MG63 (cell line): ENCODE data around the gene FXN. TPM values are rescaled to one million over a fixed set of nuclear protein-coding genes. Genes with fewer than 3 reads are reported as not detected.

Source experiments
- DNase-seq: peaks from one replicate; pipeline ENCODE4 v3.0.0-alpha.2; 2020
- H3K27me3 ChIP-seq: fragments of 250-450 bp; sonication (Bioruptor Pico); 2 replicates; pipeline ENCODE4 v1.5.1; 2020; ENCODE audit warnings: mild to moderate bottlenecking, moderate library complexity
- H3K36me3 ChIP-seq: fragments of 250-450 bp; sonication (Bioruptor Pico); 2 replicates; pipeline ENCODE4 v1.5.1; 2020; ENCODE audit warnings: mild to moderate bottlenecking, moderate library complexity
- H3K4me3 ChIP-seq: fragments of 250-450 bp; sonication (Bioruptor Pico); 2 replicates; pipeline ENCODE4 v1.5.1; 2020; ENCODE audit warnings: mild to moderate bottlenecking, moderate library complexity
- H3K9me3 ChIP-seq: fragments of 250-450 bp; sonication (Bioruptor Pico); 2 replicates; pipeline ENCODE4 v1.5.1; 2020; ENCODE audit warnings: mild to moderate bottlenecking, moderate library complexity
- total RNA-seq: library from RNA; depleted of rRNA; stranded (reverse); fragments of >200 nt; shearing (Covaris generic); gene quantifications from 2 replicates; pipeline ENCODE4 v1.2.3, GENCODE V29; 2014; ENCODE audit warnings: low replicate concordance; rRNA removed

FXN gene
- total RNA-seq, 1 experiment from 2014 or later = 9.8 TPM

GRCh38 chr9:69137311-69137710 lies 101.8 kb downstream of the FXN start:
- no peaks in the 10 kb centered on the region for H3K36me3 ChIP-seq
- no peak for DNase-seq
- H3K4me3 ChIP-seq = no peak overlapping the region
- no peaks in the 10 kb centered on the region for H3K9me3 ChIP-seq
- no peaks in the 10 kb centered on the region for H3K27me3 ChIP-seq

GRCh38 chr9:69139596-69139995 lies 104.0 kb downstream of the FXN start:
- Histone ChIP-seq H3K4me3 (no peak overlapping the region), H3K9me3 (no peaks in the 10 kb centered on the region), H3K27me3 (no peaks in the 10 kb centered on the region), H3K36me3 (no peaks in the 10 kb centered on the region)
- no peak for DNase-seq

- DNase-seq = no peak
- Histone ChIP-seq H3K4me3 (no peak overlapping the region), H3K36me3 (no peaks in the 10 kb centered on the region), H3K27me3 (no peaks in the 10 kb centered on the region), H3K9me3 (no peaks in the 10 kb centered on the region)
These were observed 104.7 kb downstream of the FXN start for GRCh38 chr9:69140123-69140735.

DNA sequence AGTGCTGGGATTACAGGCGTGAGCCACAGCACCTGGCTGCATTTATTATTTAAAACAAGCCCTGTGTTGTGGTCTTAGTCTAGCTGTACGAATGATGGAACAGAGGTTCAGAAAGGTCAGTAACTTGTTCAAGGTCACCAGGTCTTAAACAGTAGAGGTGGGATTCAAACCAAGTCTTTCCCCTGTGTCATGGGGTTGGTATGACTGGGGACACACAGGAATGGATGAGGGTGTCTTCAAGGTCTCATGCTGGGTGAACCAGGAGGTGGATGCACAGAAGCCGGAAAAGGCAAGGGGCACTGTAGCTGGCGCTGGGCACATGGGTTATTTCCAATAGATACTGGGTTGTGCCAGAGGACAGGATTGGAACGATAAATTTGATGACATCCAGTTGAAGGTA lies 106.3 kb downstream of the FXN start:
- H3K4me3 ChIP-seq = no peak overlapping the region
- H3K27me3 ChIP-seq = no peaks in the 10 kb centered on the region
- DNase-seq = no peak
- H3K36me3 ChIP-seq = no peaks in the 10 kb centered on the region
- no peaks in the 10 kb centered on the region for H3K9me3 ChIP-seq

DNA sequence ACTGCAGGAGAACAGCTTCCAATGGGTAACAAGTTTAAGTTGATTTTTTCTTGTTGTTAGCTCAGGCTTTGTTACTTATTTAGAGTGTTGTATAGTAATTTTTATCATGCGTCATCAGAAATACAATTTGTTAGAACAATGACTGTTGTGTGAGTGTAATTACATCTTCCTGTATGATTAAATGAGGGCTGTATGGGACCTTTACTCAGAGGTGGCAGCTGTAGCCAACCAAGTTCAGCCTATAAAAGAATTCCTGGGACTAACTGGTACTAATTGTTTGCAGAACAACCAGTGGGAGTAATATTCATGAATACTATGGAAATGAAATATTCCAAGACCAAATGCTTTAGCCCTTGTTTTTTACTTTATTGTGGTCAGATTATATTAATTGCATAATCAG lies 107.7 kb downstream of the FXN start:
- no peaks in the 10 kb centered on the region for H3K36me3 ChIP-seq
- H3K9me3 ChIP-seq = no peaks in the 10 kb centered on the region
- no peak for DNase-seq
- H3K4me3 ChIP-seq = no peak overlapping the region
- no peaks in the 10 kb centered on the region for H3K27me3 ChIP-seq

- H3K9me3 ChIP-seq = no peaks in the 10 kb centered on the region
- no peak overlapping the region for H3K4me3 ChIP-seq
- DNase-seq = no peak
- H3K27me3 ChIP-seq = no peaks in the 10 kb centered on the region
- H3K36me3 ChIP-seq = no peaks in the 10 kb centered on the region
These were observed 109.7 kb downstream of the FXN start for GRCh38 chr9:69145144-69145715.

- DNase-seq = no peak
- Histone ChIP-seq H3K27me3 (no peaks in the 10 kb centered on the region), H3K9me3 (no peaks in the 10 kb centered on the region), H3K36me3 (no peaks in the 10 kb centered on the region), H3K4me3 (no peak overlapping the region)
These were observed 111.7 kb downstream of the FXN start for GRCh38 chr9:69147041-69147834.

- Histone ChIP-seq H3K36me3 (no peaks in the 10 kb centered on the region), H3K4me3 (no peak overlapping the region), H3K9me3 (no peaks in the 10 kb centered on the region), H3K27me3 (no peaks in the 10 kb centered on the region)
- no peak for DNase-seq
These were observed 113.8 kb downstream of the FXN start for GRCh38 chr9:69149321-69149807.

Other genes with a start within 250 kb of the FXN start
- not detected in 2 replicates for gene PRKACG, start 21.6 kb upstream of the FXN start, total RNA-seq
- gene TJP2, start 138.5 kb downstream of the FXN start, total RNA-seq = 10.1 and 11.5 TPM in 2 replicates